ENCODE results near the gene ZNF837. TPM values are rescaled to one million over a fixed set of nuclear protein-coding genes. Genes with fewer than 3 reads are reported as not detected.

ZNF837 gene
- total RNA-seq, 1 experiment from 2014 or later, result 4.9 TPM

DNA sequence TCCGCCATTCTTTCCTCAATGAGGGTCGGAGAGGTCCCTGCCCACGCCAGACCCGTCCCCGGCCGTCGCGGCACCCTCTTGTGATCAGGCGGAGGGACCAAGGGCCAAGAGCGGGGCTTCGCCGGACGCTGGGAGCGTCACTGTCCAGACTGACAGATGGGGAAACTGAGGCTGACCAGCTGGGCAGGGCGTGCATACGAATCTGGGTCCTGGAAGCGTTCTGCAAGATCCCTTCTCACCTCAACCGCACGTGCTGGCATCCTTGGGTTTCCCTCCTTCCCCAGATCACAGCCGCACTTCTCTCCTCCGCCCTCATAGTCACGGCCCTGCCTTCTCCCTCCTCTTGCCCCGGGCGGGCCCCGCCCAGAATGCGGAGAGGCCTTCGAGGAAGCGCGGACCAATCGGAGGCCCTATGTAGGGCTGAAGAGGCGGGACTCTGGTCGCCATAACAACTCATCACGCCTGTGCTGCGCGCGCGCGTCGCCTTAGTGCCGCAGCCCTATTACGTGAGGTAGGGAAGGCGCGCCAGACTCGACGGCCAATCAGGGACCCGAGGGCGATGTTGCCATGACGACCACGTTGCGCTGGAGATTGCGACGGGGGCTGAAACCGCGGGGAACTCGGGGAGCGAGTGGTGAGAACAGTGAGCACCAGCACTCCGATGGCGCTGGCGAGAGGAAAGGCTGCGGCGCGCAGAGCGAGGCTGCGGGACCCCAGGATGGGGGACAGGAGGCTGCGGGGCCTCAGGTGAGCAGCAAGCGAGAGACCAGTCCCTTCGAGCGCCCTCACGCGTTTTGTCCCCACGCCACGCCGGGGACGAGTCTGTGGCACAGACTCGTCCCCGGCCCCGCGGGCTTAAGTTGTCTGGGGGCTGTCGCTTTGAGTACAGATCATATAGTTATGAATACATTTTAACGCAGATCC, 20.3 kb upstream of the ZNF837 start (continued):
- TF ChIP-seq FOXP1 (CRISPR knock-in tag; IDR thresholded peaks at IDR 0.05; ENCODE audit: borderline replicate concordance) (peak; percentile 54; the same call in 1 of the 2 replicates), CREM (CRISPR knock-in tag; IDR thresholded peaks at IDR 0.05) (peak; percentile 91), RELA (CRISPR knock-in tag; IDR thresholded peaks at IDR 0.05; ENCODE audit: borderline replicate concordance) (no peak), ZNF219 (CRISPR knock-in tag; IDR thresholded peaks at IDR 0.05; ENCODE audit: borderline replicate concordance) (no peak), NR3C1 (CRISPR knock-in tag; conservative IDR thresholded peaks at IDR 0.05; ENCODE audit: low read depth) (no peak), IRF2 (CRISPR knock-in tag; IDR thresholded peaks at IDR 0.05; ENCODE audit: borderline replicate concordance, low read depth) (no peak), AR (CRISPR knock-in tag; IDR thresholded peaks at IDR 0.05) (no peak), ETV6 (CRISPR knock-in tag; IDR thresholded peaks at IDR 0.05) (0 out of 2 replicates have a peak, but pooled peaks have one; percentile 40), RORB (CRISPR knock-in tag; IDR thresholded peaks at IDR 0.05) (no peak), GRHL2 (CRISPR knock-in tag; IDR thresholded peaks at IDR 0.05; ENCODE audit: insufficient replicate concordance, severe bottlenecking) (no peak), SMAD4 (CRISPR knock-in tag; IDR thresholded peaks at IDR 0.05) (no peak), MXD4 (CRISPR knock-in tag; IDR thresholded peaks at IDR 0.05; ENCODE audit: borderline replicate concordance) (no peak), MLX (CRISPR knock-in tag; IDR thresholded peaks at IDR 0.05) (no peak), ZBTB43 (CRISPR knock-in tag; IDR thresholded peaks at IDR 0.05) (no peak)
- TF ChIP-seq, protein P1, sequence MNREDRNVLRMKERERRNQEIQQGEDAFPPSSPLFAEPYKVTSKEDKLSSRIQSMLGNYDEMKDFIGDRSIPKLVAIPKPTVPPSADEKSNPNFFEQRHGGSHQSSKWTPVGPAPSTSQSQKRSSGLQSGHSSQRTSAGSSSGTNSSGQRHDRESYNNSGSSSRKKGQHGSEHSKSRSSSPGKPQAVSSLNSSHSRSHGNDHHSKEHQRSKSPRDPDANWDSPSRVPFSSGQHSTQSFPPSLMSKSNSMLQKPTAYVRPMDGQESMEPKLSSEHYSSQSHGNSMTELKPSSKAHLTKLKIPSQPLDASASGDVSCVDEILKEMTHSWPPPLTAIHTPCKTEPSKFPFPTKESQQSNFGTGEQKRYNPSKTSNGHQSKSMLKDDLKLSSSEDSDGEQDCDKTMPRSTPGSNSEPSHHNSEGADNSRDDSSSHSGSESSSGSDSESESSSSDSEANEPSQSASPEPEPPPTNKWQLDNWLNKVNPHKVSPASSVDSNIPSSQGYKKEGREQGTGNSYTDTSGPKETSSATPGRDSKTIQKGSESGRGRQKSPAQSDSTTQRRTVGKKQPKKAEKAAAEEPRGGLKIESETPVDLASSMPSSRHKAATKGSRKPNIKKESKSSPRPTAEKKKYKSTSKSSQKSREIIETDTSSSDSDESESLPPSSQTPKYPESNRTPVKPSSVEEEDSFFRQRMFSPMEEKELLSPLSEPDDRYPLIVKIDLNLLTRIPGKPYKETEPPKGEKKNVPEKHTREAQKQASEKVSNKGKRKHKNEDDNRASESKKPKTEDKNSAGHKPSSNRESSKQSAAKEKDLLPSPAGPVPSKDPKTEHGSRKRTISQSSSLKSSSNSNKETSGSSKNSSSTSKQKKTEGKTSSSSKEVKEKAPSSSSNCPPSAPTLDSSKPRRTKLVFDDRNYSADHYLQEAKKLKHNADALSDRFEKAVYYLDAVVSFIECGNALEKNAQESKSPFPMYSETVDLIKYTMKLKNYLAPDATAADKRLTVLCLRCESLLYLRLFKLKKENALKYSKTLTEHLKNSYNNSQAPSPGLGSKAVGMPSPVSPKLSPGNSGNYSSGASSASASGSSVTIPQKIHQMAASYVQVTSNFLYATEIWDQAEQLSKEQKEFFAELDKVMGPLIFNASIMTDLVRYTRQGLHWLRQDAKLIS (CRISPR knock-in tag; IDR thresholded peaks at IDR 0.05; ENCODE audit: borderline replicate concordance), result no peak
- TF ChIP-seq, protein P2, sequence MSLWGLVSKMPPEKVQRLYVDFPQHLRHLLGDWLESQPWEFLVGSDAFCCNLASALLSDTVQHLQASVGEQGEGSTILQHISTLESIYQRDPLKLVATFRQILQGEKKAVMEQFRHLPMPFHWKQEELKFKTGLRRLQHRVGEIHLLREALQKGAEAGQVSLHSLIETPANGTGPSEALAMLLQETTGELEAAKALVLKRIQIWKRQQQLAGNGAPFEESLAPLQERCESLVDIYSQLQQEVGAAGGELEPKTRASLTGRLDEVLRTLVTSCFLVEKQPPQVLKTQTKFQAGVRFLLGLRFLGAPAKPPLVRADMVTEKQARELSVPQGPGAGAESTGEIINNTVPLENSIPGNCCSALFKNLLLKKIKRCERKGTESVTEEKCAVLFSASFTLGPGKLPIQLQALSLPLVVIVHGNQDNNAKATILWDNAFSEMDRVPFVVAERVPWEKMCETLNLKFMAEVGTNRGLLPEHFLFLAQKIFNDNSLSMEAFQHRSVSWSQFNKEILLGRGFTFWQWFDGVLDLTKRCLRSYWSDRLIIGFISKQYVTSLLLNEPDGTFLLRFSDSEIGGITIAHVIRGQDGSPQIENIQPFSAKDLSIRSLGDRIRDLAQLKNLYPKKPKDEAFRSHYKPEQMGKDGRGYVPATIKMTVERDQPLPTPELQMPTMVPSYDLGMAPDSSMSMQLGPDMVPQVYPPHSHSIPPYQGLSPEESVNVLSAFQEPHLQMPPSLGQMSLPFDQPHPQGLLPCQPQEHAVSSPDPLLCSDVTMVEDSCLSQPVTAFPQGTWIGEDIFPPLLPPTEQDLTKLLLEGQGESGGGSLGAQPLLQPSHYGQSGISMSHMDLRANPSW (CRISPR knock-in tag; conservative IDR thresholded peaks at IDR 0.05; ENCODE audit: low read depth), result no peak
- TF ChIP-seq, protein P3, sequence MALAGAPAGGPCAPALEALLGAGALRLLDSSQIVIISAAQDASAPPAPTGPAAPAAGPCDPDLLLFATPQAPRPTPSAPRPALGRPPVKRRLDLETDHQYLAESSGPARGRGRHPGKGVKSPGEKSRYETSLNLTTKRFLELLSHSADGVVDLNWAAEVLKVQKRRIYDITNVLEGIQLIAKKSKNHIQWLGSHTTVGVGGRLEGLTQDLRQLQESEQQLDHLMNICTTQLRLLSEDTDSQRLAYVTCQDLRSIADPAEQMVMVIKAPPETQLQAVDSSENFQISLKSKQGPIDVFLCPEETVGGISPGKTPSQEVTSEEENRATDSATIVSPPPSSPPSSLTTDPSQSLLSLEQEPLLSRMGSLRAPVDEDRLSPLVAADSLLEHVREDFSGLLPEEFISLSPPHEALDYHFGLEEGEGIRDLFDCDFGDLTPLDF (CRISPR knock-in tag; IDR thresholded peaks at IDR 0.05), result no peak; the same call in 1 of the 2 replicates
- TF ChIP-seq, protein P4, sequence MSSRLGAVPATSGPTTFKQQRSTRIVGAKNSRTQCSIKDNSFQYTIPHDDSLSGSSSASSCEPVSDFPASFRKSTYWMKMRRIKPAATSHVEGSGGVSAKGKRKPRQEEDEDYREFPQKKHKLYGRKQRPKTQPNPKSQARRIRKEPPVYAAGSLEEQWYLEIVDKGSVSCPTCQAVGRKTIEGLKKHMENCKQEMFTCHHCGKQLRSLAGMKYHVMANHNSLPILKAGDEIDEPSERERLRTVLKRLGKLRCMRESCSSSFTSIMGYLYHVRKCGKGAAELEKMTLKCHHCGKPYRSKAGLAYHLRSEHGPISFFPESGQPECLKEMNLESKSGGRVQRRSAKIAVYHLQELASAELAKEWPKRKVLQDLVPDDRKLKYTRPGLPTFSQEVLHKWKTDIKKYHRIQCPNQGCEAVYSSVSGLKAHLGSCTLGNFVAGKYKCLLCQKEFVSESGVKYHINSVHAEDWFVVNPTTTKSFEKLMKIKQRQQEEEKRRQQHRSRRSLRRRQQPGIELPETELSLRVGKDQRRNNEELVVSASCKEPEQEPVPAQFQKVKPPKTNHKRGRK (CRISPR knock-in tag; IDR thresholded peaks at IDR 0.05; ENCODE audit: borderline replicate concordance), result no peak
- TF ChIP-seq, protein P5, sequence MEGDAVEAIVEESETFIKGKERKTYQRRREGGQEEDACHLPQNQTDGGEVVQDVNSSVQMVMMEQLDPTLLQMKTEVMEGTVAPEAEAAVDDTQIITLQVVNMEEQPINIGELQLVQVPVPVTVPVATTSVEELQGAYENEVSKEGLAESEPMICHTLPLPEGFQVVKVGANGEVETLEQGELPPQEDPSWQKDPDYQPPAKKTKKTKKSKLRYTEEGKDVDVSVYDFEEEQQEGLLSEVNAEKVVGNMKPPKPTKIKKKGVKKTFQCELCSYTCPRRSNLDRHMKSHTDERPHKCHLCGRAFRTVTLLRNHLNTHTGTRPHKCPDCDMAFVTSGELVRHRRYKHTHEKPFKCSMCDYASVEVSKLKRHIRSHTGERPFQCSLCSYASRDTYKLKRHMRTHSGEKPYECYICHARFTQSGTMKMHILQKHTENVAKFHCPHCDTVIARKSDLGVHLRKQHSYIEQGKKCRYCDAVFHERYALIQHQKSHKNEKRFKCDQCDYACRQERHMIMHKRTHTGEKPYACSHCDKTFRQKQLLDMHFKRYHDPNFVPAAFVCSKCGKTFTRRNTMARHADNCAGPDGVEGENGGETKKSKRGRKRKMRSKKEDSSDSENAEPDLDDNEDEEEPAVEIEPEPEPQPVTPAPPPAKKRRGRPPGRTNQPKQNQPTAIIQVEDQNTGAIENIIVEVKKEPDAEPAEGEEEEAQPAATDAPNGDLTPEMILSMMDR (IDR thresholded peaks at IDR 0.05), result no peak
